ENCODE measurements around the gene TAX1BP3. TPM values are rescaled to one million over a fixed set of nuclear protein-coding genes. Genes with fewer than 3 reads are reported as not detected.
A peak's percentile ranks its signal among the peaks of the same experiment; 100 is the strongest.

The TAX1BP3 gene
- total and polyA plus RNA-seq, 2 of the 4 experiments (the other 2 are of a cell fraction): 146 to 176 TPM

- TF ChIP-seq MXI1 (IDR thresholded peaks at IDR 0.05; ENCODE audit: borderline replicate concordance, low read depth, low read length): no peak
- no peak for TF ChIP-seq CHD1 (IDR thresholded peaks at IDR 0.05; ENCODE audit: low read depth, low read length)
- TF ChIP-seq MAFK (IDR thresholded peaks at IDR 0.05; ENCODE audit: low read depth, low read length): no peak
Observed at GRCh38 chr17:3632287-3632686, 36.1 kb downstream of the TAX1BP3 start (continued).

- no peak overlapping the region for H3K4me2 ChIP-seq (ENCODE audit: low read depth, low read length)
- no peak overlapping the region for H2AK5ac ChIP-seq (ENCODE audit: low read depth, low read length)
- H3K9me1 ChIP-seq (ENCODE audit: insufficient read depth, low read length): no peaks in the 10 kb centered on the region
- H3K27ac ChIP-seq (ENCODE audit: insufficient read depth, low read length): no peak overlapping the region
- no peak overlapping the region for H3K4ac ChIP-seq (ENCODE audit: low read depth, low read length)
- H2AFZ ChIP-seq (replicated peaks; ENCODE audit: low read length, poor library complexity): no peak overlapping the region
- H4K8ac ChIP-seq (ENCODE audit: low read depth in 2 of 2, low read length in 2 of 2): no peak overlapping the region
- TF ChIP-seq SMC3 (IDR thresholded peaks at IDR 0.05; ENCODE audit: low read depth, low read length) (no peak), USF2 (IDR thresholded peaks at IDR 0.05; ENCODE audit: low read depth, low read length) (no peak), ELK1 (IDR thresholded peaks at IDR 0.05; ENCODE audit: borderline replicate concordance, low read depth, low read length) (no peak), FOS (IDR thresholded peaks at IDR 0.05; ENCODE audit: low read depth, low read length) (no peak), RAD21 (IDR thresholded peaks at IDR 0.05; ENCODE audit: low read length) (no peak)
- peaks cover 10 to 35% of the 10 kb centered on the region in 2 experiments for H3K79me1 ChIP-seq (ENCODE audit: low read depth in 1 of 2, low read length in 2 of 2)
- no peak overlapping the region for H3K56ac ChIP-seq (ENCODE audit: extremely low read depth, insufficient read depth, low read length)
- BruUV-seq (replicated peaks): no TSS peak
- no peaks in the 10 kb centered on the region for H3K27me3 ChIP-seq (ENCODE audit: control insufficient read depth, insufficient read depth, low read length)
- no peak overlapping the region for H2BK15ac ChIP-seq (ENCODE audit: low read depth, low read length)
- peaks cover 4% of the 10 kb centered on the region; the same call in 1 of the 2 replicates for H3K4me1 ChIP-seq (ENCODE audit: control insufficient read depth, insufficient read depth, low read length)
- H3K9me3 ChIP-seq (ENCODE audit: control insufficient read depth, insufficient read depth, low read length): no peaks in the 10 kb centered on the region
- dilution Hi-C loops (cut with HindIII; ENCODE audit: low sequenced_read_pairs, unreplicated experiment) (no loop called here), intact Hi-C loops (cut with micrococcal nuclease) (no loop called here), in situ Hi-C loops (cut with MboI; ENCODE audit: low sequenced_read_pairs) (no loop called here)
- H3K14ac ChIP-seq (replicated peaks; ENCODE audit: low read depth, low read length): no peak overlapping the region
- ATAC-seq (ENCODE audit: low read depth): no peak
- CTCF ChIA-PET: no interaction called here
- no peak overlapping the region for H2BK120ac ChIP-seq (ENCODE audit: low read depth, low read length)
- no peak overlapping the region for H3K18ac ChIP-seq (ENCODE audit: low read depth, low read length)
- no peak overlapping the region for H3K9ac ChIP-seq (ENCODE audit: low read depth, low read length)
- H3K23ac ChIP-seq (ENCODE audit: low read depth, low read length): no peak overlapping the region
- POLR2A ChIA-PET (ENCODE audit: unreplicated experiment): no interaction called here
- no CpG with 5 or more reads among the region's 10 CpGs for WGBS, 2 experiments (ENCODE audit: extremely low coverage in 2 of 2, insufficient read length in 1 of 2)
- DNase-seq: no peak
- no peaks in the 10 kb centered on the region; the same call in 1 of the 2 replicates for H4K20me1 ChIP-seq (ENCODE audit: insufficient read depth, low read length)
- no peak overlapping the region for H2BK20ac ChIP-seq (ENCODE audit: low read depth, low read length)
- H4K5ac ChIP-seq (ENCODE audit: low read depth, low read length): no peak overlapping the region
- no peak overlapping the region for H2BK5ac ChIP-seq (ENCODE audit: low read depth, low read length, poor library complexity, severe bottlenecking)
- H2AK9ac ChIP-seq (replicated peaks; ENCODE audit: low read depth, low read length, poor library complexity): peak overlapping the region; percentile 28
- H3K36me3 ChIP-seq (ENCODE audit: control insufficient read depth, insufficient read depth, low read length): peaks cover 20% of the 10 kb centered on the region
- no peak overlapping the region for H4K91ac ChIP-seq (ENCODE audit: insufficient read depth, low read depth, low read length)
- no peak overlapping the region for H3K4me3 ChIP-seq (ENCODE audit: insufficient read depth, low read depth, low read length)
Observed at GRCh38 chr17:3630781-3631180, 37.6 kb downstream of the TAX1BP3 start.

All from IMR-90 (cell line).